GM23248 (cell line): ENCODE data around the gene ANKH. TPM values are rescaled to one million over a fixed set of nuclear protein-coding genes. Genes with fewer than 3 reads are reported as not detected.

Source experiments
- DNase-seq: peaks from one replicate; pipeline ENCODE4 v3.0.0-alpha.2; 2015
- H2AFZ ChIP-seq: fragments of 200-600 bp; sonication (generic); 2 replicates; pipeline ENCODE4 v1.6.1; 2016; ENCODE audit warnings: antibody characterized with exemption
- H3F3A ChIP-seq: fragments of 200-600 bp; sonication (generic); 2 replicates; pipeline ENCODE4 v1.6.1; 2016; ENCODE audit warnings: mild to moderate bottlenecking, antibody characterized with exemption, mixed run types; ENCODE audit not compliant: insufficient read depth
- H3K27ac ChIP-seq: fragments of 200-600 bp; sonication (generic); 2 replicates; pipeline ENCODE4 v1.5.1; 2016; ENCODE audit warnings: mild to moderate bottlenecking
- H3K27me3 ChIP-seq: fragments of 200-600 bp; sonication (generic); replicated peaks from 2 replicates; pipeline ENCODE4 v1.6.1; 2016; ENCODE audit warnings: mild to moderate bottlenecking; ENCODE audit not compliant: insufficient read depth
- H3K36me3 ChIP-seq: fragments of 200-600 bp; sonication (generic); 2 replicates; pipeline ENCODE4 v1.6.1; 2016; ENCODE audit warnings: low read depth, mild to moderate bottlenecking
- H3K4me1 ChIP-seq: fragments of 200-600 bp; sonication (generic); 2 replicates; pipeline ENCODE4 v1.6.1; 2016; ENCODE audit warnings: mild to moderate bottlenecking; ENCODE audit not compliant: insufficient read depth
- H3K4me2 ChIP-seq: fragments of 200-600 bp; sonication (generic); one replicate; pipeline ENCODE4 v1.6.1; 2016; ENCODE audit warnings: mild to moderate bottlenecking; ENCODE audit not compliant: unreplicated experiment
- H3K4me3 ChIP-seq: fragments of 200-600 bp; sonication (generic); 2 replicates; pipeline ENCODE4 v1.5.1; 2016; ENCODE audit warnings: mild to moderate bottlenecking
- H3K79me2 ChIP-seq: fragments of 200-600 bp; sonication (generic); 2 replicates; pipeline ENCODE4 v1.6.1; 2016; ENCODE audit warnings: mild to moderate bottlenecking; ENCODE audit not compliant: insufficient read depth
- H3K9ac ChIP-seq: fragments of 200-600 bp; sonication (generic); 2 replicates; pipeline ENCODE4 v1.6.1; 2016; ENCODE audit warnings: mild to moderate bottlenecking
- H3K9me2 ChIP-seq: fragments of 200-600 bp; sonication (generic); 2 replicates; pipeline ENCODE4 v1.6.1; 2016; ENCODE audit warnings: mixed run types, mild to moderate bottlenecking, moderate library complexity; ENCODE audit not compliant: insufficient read depth
- H3K9me3 ChIP-seq: fragments of 200-600 bp; sonication (generic); one replicate; pipeline ENCODE4 v1.6.1; 2017; ENCODE audit warnings: low read depth
- H4K20me1 ChIP-seq: fragments of 200-600 bp; sonication (generic); 2 replicates; pipeline ENCODE4 v1.6.0; 2016; ENCODE audit not compliant: insufficient read depth
- EZH2 ChIP-seq: fragments of 200-600 bp; sonication (generic); IDR thresholded peaks from 2 replicates; pipeline ENCODE4 v1.6.1; 2018; ENCODE audit warnings: antibody characterized with exemption, mild to moderate bottlenecking; ENCODE audit not compliant: insufficient read depth, poor library complexity, severe bottlenecking
- EZH2phosphoT487 ChIP-seq: fragments of 200-600 bp; sonication (generic); IDR thresholded peaks from 2 replicates; pipeline ENCODE4 v1.6.1; 2018; ENCODE audit warnings: antibody characterized with exemption, moderate library complexity, mild to moderate bottlenecking, low read depth; ENCODE audit not compliant: insufficient read depth
- WGBS, 2 experiments: methylation state at CpG; one replicate each; pipeline ENCODE4 v1.1.6; 2015 to 2017; ENCODE audit warnings: low lambda C conversion rate in 2 of 2, low coverage in 1 of 2; ENCODE audit errors: missing lambda C conversion rate in 2 of 2; 5-methylcytosine and 5-hydroxymethylcytosine counted together
- in situ Hi-C: fragments of 300-500 bp; cut with MboI; formaldehyde crosslinking; loops from 2 replicates; pipeline ENCODE4 v1.15.0; 2020
- polyA plus RNA-seq: library from polyadenylated mRNA; unstranded; fragments of >200 nt; fragmentation: Nextera tagmentation; extraction: Ambion mirVana; gene quantifications from 2 replicates; pipeline ENCODE4 v1.2.1, GENCODE V29; 2016
- total RNA-seq: library from RNA; depleted of rRNA; stranded (reverse); fragments of >200 nt; shearing (Covaris generic); gene quantifications from 2 replicates; pipeline ENCODE4 v1.2.3, GENCODE V29; 2014

ANKH gene
- total and polyA plus RNA-seq, 2 experiments from 2014 or later = 45.9 to 47.6 TPM

GRCh38 chr5:14672484-14673394 is 198.8 kb downstream of the ANKH start:
- Histone ChIP-seq H3K4me1 (peaks cover 20% of the 10 kb centered on the region), H3K9ac (no peak overlapping the region), H3K4me3 (no peak overlapping the region), H3K4me2 (no peak overlapping the region), H4K20me1 (peaks cover 17% of the 10 kb centered on the region), H3K27me3 (no peaks in the 10 kb centered on the region), H3K79me2 (peaks cover 100% of the 10 kb centered on the region), H3F3A (0 out of 2 replicates have a peak, but pooled peaks cover 4% of the 10 kb centered on the region), H3K27ac (no peak overlapping the region), H3K9me3 (no peaks in the 10 kb centered on the region), H3K36me3 (peaks cover 4% of the 10 kb centered on the region; the same call in 1 of the 2 replicates), H2AFZ (no peak overlapping the region), H3K9me2 (no peaks in the 10 kb centered on the region)
- in situ Hi-C loops = no loop called here
- no peak for TF ChIP-seq EZH2
- TF ChIP-seq EZH2phosphoT487 = no peak
- 89% methylated on average over 9 of the region's 9 CpGs for WGBS, 2 experiments
- peak; percentile 70 for DNase-seq

- Histone ChIP-seq H3F3A (0 out of 2 replicates have a peak, but pooled peaks cover 4% of the 10 kb centered on the region), H2AFZ (no peak overlapping the region), H3K9me3 (no peaks in the 10 kb centered on the region), H3K27me3 (no peaks in the 10 kb centered on the region), H3K9ac (no peak overlapping the region), H3K4me2 (no peak overlapping the region), H3K27ac (no peak overlapping the region), H3K4me1 (peaks cover 20% of the 10 kb centered on the region), H3K4me3 (no peak overlapping the region), H3K79me2 (peaks cover 100% of the 10 kb centered on the region), H4K20me1 (peaks cover 17% of the 10 kb centered on the region), H3K36me3 (peaks cover 2% of the 10 kb centered on the region; the same call in 1 of the 2 replicates), H3K9me2 (no peaks in the 10 kb centered on the region)
- WGBS, 2 experiments = 78 to 80% methylated on average over 4 of the region's 4 CpGs
- no peak for TF ChIP-seq EZH2phosphoT487
- TF ChIP-seq EZH2 = no peak
- in situ Hi-C loops = no loop called here
- DNase-seq = no peak
These were observed 199.5 kb downstream of the ANKH start for GRCh38 chr5:14672082-14672481.

GRCh38 chr5:14671414-14671813 is 200.2 kb downstream of the ANKH start:
- in situ Hi-C loops = no loop called here
- H3F3A ChIP-seq = 0 out of 2 replicates have a peak, but pooled peaks cover 4% of the 10 kb centered on the region
- H3K9me2 ChIP-seq = no peaks in the 10 kb centered on the region
- H3K27ac ChIP-seq = no peak overlapping the region
- H3K36me3 ChIP-seq = no peaks in the 10 kb centered on the region; the same call in 1 of the 2 replicates
- H3K9me3 ChIP-seq = no peaks in the 10 kb centered on the region
- H3K4me2 ChIP-seq = no peak overlapping the region
- 69 to 78% methylated on average over 2 of the region's 2 CpGs for WGBS, 2 experiments
- H3K4me1 ChIP-seq = peaks cover 21% of the 10 kb centered on the region
- peaks cover 100% of the 10 kb centered on the region for H3K79me2 ChIP-seq
- H3K4me3 ChIP-seq = no peak overlapping the region
- H3K9ac ChIP-seq = no peak overlapping the region
- no peak overlapping the region for H2AFZ ChIP-seq
- no peaks in the 10 kb centered on the region for H3K27me3 ChIP-seq
- TF ChIP-seq EZH2phosphoT487 = no peak
- no peak for TF ChIP-seq EZH2
- H4K20me1 ChIP-seq = peaks cover 17% of the 10 kb centered on the region
- no peak for DNase-seq

- Histone ChIP-seq H3K36me3 (no peaks in the 10 kb centered on the region; the same call in 1 of the 2 replicates), H3K9ac (no peak overlapping the region), H2AFZ (no peak overlapping the region), H3K4me3 (no peak overlapping the region), H3K79me2 (peaks cover 100% of the 10 kb centered on the region), H3K9me3 (no peaks in the 10 kb centered on the region), H3F3A (0 out of 2 replicates have a peak, but pooled peaks cover 4% of the 10 kb centered on the region), H3K27me3 (no peaks in the 10 kb centered on the region), H4K20me1 (peaks cover 17% of the 10 kb centered on the region), H3K9me2 (no peaks in the 10 kb centered on the region), H3K4me2 (no peak overlapping the region), H3K4me1 (peaks cover 25% of the 10 kb centered on the region), H3K27ac (no peak overlapping the region)
- in situ Hi-C loops = no loop called here
- WGBS, 2 experiments = 55 to 57% methylated on average over 1 of the region's 1 CpG
- TF ChIP-seq EZH2phosphoT487 (no peak), EZH2 (no peak)
- DNase-seq = peak; percentile 59
These were observed 201.6 kb downstream of the ANKH start for GRCh38 chr5:14669975-14670374.
